LoVo (cell line): Measurements from ENCODE around the gene FNDC3A.
A peak's percentile ranks its signal among the peaks of the same experiment; 100 is the strongest.

Experiments
- DNase-seq: peaks from one replicate; pipeline ENCODE4 v3.0.0-alpha.2; 2016; ENCODE audit warnings: low spot score

Gene FNDC3A, protein sequence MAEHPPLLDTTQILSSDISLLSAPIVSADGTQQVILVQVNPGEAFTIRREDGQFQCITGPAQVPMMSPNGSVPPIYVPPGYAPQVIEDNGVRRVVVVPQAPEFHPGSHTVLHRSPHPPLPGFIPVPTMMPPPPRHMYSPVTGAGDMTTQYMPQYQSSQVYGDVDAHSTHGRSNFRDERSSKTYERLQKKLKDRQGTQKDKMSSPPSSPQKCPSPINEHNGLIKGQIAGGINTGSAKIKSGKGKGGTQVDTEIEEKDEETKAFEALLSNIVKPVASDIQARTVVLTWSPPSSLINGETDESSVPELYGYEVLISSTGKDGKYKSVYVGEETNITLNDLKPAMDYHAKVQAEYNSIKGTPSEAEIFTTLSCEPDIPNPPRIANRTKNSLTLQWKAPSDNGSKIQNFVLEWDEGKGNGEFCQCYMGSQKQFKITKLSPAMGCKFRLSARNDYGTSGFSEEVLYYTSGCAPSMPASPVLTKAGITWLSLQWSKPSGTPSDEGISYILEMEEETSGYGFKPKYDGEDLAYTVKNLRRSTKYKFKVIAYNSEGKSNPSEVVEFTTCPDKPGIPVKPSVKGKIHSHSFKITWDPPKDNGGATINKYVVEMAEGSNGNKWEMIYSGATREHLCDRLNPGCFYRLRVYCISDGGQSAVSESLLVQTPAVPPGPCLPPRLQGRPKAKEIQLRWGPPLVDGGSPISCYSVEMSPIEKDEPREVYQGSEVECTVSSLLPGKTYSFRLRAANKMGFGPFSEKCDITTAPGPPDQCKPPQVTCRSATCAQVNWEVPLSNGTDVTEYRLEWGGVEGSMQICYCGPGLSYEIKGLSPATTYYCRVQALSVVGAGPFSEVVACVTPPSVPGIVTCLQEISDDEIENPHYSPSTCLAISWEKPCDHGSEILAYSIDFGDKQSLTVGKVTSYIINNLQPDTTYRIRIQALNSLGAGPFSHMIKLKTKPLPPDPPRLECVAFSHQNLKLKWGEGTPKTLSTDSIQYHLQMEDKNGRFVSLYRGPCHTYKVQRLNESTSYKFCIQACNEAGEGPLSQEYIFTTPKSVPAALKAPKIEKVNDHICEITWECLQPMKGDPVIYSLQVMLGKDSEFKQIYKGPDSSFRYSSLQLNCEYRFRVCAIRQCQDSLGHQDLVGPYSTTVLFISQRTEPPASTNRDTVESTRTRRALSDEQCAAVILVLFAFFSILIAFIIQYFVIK

GRCh38 chr13:48975856-48976575 is at the start of gene FNDC3A:
Gene FNDC3A (plus strand): TSS chr13:48975912. CDS start chr13:49006191, 30,279 bp downstream.
- peak; percentile 79 for DNase-seq

GRCh38 chr13:48928757-48929430 is 46.8 kb upstream of the FNDC3A start:
- DNase-seq = no peak

DNA sequence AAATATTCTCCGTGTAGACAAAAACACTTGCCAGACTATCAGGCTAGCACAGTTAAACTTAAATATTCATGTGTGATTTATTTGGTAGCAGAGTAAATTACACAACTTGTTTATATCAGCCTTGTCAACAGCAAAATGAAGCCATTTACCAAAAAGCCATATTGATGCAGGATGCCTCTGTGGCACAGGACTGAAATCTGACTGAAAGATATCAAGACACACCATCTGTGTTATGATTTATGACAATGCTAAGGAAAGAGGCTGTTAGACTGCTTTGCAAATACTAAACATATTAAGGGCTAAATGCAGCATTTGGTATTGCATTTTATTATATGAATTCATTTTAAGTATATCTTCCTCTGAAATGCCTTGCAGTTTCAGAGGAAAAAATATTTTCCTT is 44.8 kb upstream of the FNDC3A start:
- DNase-seq = no peak

DNA sequence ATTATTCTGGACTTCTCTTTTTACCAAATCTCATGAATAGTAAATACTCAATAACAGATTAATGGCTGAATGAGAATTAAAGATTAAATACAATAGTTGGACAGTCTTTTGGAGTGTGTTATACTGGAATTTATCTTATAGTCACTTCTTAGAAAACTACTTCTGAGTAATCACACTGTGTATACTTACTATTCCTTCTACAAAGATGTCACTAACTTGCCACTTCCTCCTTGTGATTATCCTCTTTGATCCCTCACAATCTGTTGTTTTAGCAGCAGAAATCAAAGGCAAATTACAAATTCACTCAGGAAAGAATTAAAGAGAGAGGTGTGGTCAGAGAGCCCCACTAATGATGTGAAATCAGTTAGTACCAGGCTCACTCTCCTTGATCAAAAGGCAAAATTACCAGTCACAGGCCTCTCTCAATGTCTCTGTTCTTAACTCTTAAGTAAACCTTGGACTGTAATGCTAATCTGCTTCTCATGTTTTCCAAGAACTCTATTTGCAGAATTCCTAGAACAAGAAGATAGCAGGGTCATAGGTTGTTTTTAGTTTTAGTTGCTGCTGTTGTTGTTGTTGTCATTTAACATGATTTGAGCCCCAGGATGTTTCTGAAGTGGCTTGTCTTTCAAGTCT is 37.3 kb upstream of the FNDC3A start:
- DNase-seq = no peak

DNA sequence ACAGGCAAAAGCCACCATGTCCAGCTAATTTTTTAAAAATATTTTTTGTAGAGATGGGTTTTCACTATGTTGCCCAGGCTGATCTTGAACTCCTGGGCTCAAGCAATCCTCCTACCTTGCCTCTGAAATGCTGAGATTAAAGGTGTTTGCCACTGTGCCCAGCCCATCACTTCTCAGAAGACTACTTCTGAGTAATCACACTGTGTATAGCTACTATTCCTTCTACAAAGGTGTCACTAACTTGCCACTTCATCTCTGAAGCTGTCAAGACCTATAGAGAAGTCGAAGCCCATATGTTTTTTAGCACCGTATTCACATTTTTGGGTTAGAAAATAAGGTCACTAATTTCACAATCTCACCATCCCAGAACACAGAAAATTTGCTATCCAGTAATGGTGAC is 36.0 kb upstream of the FNDC3A start:
- DNase-seq = no peak

- no peak for DNase-seq
These were observed 33.6 kb upstream of the FNDC3A start for GRCh38 chr13:48942131-48942530.

DNA sequence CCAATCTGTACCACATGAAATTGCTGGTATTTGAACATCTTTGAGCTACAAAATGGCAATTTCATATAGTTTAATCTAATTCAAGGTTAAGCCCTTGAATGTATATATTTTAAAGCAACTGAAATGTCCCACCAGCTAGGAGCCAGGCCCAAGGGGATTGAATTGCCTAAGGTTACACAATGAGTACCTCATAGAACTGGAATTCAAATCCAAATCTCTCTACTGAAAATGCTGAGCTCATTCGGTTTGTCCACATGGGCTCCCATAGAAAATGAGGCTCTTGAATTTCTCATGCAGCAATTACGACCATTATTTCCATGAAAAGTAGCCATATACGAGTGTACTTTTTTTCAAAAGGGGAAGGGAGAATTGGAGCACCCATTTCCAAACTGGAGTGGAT is 31.5 kb upstream of the FNDC3A start:
- DNase-seq = no peak

- no peak for DNase-seq
These were observed 30.1 kb upstream of the FNDC3A start for GRCh38 chr13:48945626-48946025.

- DNase-seq = no peak
These were observed 29.5 kb upstream of the FNDC3A start for GRCh38 chr13:48946163-48946562.

GRCh38 chr13:48949566-48950500 is 25.9 kb upstream of the FNDC3A start:
- no peak for DNase-seq

GRCh38 chr13:48950501-48950875 is 25.2 kb upstream of the FNDC3A start:
- DNase-seq = peak; percentile 47

GRCh38 chr13:48954081-48954480 is 21.6 kb upstream of the FNDC3A start:
- DNase-seq = no peak

DNA sequence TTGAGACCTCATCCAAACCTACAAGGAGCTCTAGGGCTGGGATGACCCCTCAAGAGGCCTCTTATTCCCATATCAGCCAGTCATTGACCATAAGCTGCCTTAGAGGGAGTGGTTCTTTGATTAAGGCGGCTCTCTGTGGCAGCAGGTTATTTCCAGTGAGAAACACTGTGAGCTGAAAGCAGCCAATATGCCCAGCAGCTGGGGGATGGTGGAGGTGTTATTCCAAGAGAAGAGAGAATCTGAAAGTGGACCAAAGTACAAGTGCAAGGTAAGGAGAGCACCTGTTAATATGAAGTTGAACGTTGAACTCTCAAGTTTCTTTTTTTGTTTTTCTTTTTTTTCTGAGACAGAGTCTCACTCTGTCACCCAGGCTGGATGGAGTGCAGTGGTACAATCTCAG is 20.2 kb upstream of the FNDC3A start:
- DNase-seq = no peak

DNA sequence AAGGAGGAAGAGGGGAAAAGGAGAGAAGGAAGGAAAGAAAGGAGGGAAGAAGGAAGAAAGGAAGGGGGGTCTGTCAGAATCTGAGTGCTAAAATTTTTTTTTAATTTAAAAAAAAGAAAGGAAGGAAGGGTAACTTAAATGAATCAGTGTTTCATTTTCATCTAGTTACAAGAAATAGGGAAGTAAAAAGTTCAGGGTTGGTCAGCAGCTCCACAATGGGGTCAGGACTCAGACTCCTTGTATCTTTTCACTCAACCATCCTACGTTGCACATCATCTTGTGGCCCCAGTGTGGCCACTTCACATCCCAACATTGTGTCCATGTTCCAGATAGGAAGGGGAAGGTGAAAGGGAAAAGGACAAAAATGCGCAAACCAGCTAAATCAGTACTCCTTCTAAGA is 14.3 kb upstream of the FNDC3A start:
- no peak for DNase-seq

DNA sequence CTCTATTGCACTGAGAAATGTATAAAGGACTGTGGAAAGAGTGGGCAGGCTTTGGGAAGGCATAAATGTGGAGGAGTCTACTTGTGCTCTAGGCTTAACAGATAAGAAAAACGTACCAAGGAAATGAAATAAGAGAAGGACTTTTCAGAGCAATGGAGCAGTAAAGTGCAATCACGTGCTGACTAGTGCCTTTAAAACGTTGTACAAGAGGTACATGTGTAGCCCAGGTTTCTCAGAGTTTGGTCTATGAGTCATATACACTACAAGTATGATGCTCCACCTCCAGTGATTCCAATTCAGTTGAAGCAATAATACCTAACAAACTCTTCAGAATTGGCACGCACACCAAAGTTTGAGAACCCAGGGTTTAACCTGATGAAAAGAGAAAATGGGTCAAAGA is 13.4 kb upstream of the FNDC3A start:
- no peak for DNase-seq

DNA sequence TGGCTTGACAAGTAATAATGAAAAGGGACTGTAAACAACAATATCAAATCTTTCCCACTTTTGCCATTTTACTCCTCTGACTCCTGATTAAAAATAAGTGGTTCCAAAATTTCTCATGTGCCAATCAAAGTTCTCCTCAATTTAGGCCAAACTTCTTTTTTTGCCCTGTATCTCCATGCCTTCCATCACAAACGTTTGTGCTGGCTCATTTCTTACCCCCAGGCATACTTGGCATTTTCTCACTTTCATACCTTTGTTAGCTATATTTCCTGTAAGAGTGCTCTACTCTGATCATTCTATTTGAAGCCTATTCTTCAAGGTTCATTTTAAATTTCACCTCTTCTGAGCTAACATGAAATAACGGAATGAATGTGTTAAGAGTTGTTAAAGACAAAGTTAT is 10.0 kb upstream of the FNDC3A start:
- DNase-seq = no peak

GRCh38 chr13:48969685-48970084 is 6.0 kb upstream of the FNDC3A start:
- no peak for DNase-seq

- no peak for DNase-seq
These were observed 1.8 kb upstream of the FNDC3A start for GRCh38 chr13:48973845-48974431.
